Calu3 (cell line): ENCODE results near the gene TAF12. TPM values are rescaled to one million over a fixed set of nuclear protein-coding genes. Genes with fewer than 3 reads are reported as not detected.
"Not testable (repeated sequence)": the region's sequence is repeated elsewhere in the genome, so short reads cannot be mapped to it uniquely, and the experiment has no call there.

Source experiments
- BruUV-seq: library from RNA; stranded (reverse); fragments of 400-500 nt; replicated peaks from 2 replicates; lab custom pipeline; 2021; lab: Mats Ljungman, UMichigan
- CTCF ChIA-PET: fragments of 300-600 bp; sonication (Branson Sonifier 250); formaldehyde crosslinking; loops from one replicate; lab custom pipeline; 2022; ENCODE audit warnings: antibody characterized with exemption; lab: Charles Lee
- DNase-seq: peaks from one replicate; pipeline ENCODE4 v3.0.0; 2022
- H3K27ac Mint-ChIP-seq: one replicate; pipeline ENCODE4 v1.8.0; 2022; ENCODE audit warnings: mixed read lengths; ENCODE audit not compliant: unreplicated experiment
- H3K27me3 Mint-ChIP-seq: one replicate; pipeline ENCODE4 v1.8.0; 2022; ENCODE audit warnings: mixed read lengths; ENCODE audit not compliant: unreplicated experiment
- H3K36me3 Mint-ChIP-seq: one replicate; pipeline ENCODE4 v1.8.0; 2022; ENCODE audit warnings: mild to moderate bottlenecking, moderate library complexity, mixed read lengths; ENCODE audit not compliant: insufficient read depth, unreplicated experiment
- H3K4me1 Mint-ChIP-seq: one replicate; pipeline ENCODE4 v1.8.0; 2022; ENCODE audit warnings: mild to moderate bottlenecking, low read depth, mixed read lengths; ENCODE audit not compliant: unreplicated experiment
- H3K4me3 Mint-ChIP-seq: one replicate; pipeline ENCODE4 v1.8.0; 2022; ENCODE audit warnings: mild to moderate bottlenecking, low read depth, moderate library complexity, mixed read lengths; ENCODE audit not compliant: unreplicated experiment
- H3K9me3 Mint-ChIP-seq: one replicate; pipeline ENCODE4 v1.8.0; 2022; ENCODE audit warnings: low read depth, mixed read lengths; ENCODE audit not compliant: unreplicated experiment
- CTCF ChIP-seq: fragments of 200-600 bp; IDR thresholded peaks from one replicate; pipeline ENCODE4 v1.8.0; 2022; ENCODE audit warnings: antibody characterized with exemption; ENCODE audit not compliant: unreplicated experiment
- intact Hi-C: fragments of 100-400 bp; cut with micrococcal nuclease; formaldehyde crosslinking; loops from one replicate; pipeline ENCODE4 v1.10.0; 2022; ENCODE audit not compliant: unreplicated experiment
- total RNA-seq: library from RNA; stranded (reverse); gene quantifications from 2 replicates; pipeline ENCODE4 v1.2.3, GENCODE V29; 2022

TAF12 gene
- total RNA-seq, 1 experiment from 2014 or later: 21.6 TPM

GRCh38 chr1:28680151-28680550 is 37.3 kb upstream of the TAF12 start:
- no peaks in the 10 kb centered on the region for H3K4me1 Mint-ChIP-seq
- BruUV-seq: no TSS peak

GRCh38 chr1:28675924-28676257 is 33.0 kb upstream of the TAF12 start:
- intact Hi-C loops: no loop called here
- no TSS peak for BruUV-seq
- no peak for TF ChIP-seq CTCF
- Mint-ChIP-seq H3K9me3 (no peaks in the 10 kb centered on the region), H3K27me3 (no peaks in the 10 kb centered on the region), H3K4me3 (no peak overlapping the region), H3K4me1 (no peaks in the 10 kb centered on the region), H3K36me3 (peaks cover 8% of the 10 kb centered on the region), H3K27ac (no peak overlapping the region)
- CTCF ChIA-PET: interaction anchor here (0.5 kb wide), 1 partner anchor 66 kb away, joined by 3 read pairs; no protein-coding TSS in a partner anchor
- no peak for DNase-seq

More at GRCh38 chr1:28680151-28680550, 37.3 kb upstream of the TAF12 start:
- H3K9me3 Mint-ChIP-seq: no peaks in the 10 kb centered on the region
- no peak for TF ChIP-seq CTCF
- intact Hi-C loops: no loop called here
- no peak overlapping the region for H3K27ac Mint-ChIP-seq
- DNase-seq: no peak
- no peak overlapping the region for H3K4me3 Mint-ChIP-seq
- no peaks in the 10 kb centered on the region for H3K27me3 Mint-ChIP-seq
- CTCF ChIA-PET: no interaction called here
- H3K36me3 Mint-ChIP-seq: peaks cover 8% of the 10 kb centered on the region

GRCh38 chr1:28672971-28673370 is 30.1 kb upstream of the TAF12 start:
- H3K9me3 Mint-ChIP-seq, CTCF ChIA-PET, DNase-seq, BruUV-seq, intact Hi-C loops, H3K4me3 Mint-ChIP-seq, H3K27ac Mint-ChIP-seq, H3K27me3 Mint-ChIP-seq, H3K4me1 Mint-ChIP-seq: not testable (repeated sequence)
- peaks cover 18% of the 10 kb centered on the region for H3K36me3 Mint-ChIP-seq

- intact Hi-C loops: no loop called here
- peaks cover 9% of the 10 kb centered on the region for H3K4me1 Mint-ChIP-seq
- H3K4me3 Mint-ChIP-seq: no peak overlapping the region
- no TSS peak for BruUV-seq
- no peaks in the 10 kb centered on the region for H3K9me3 Mint-ChIP-seq
- no peaks in the 10 kb centered on the region for H3K27me3 Mint-ChIP-seq
- no peak for DNase-seq
- no peak overlapping the region for H3K27ac Mint-ChIP-seq
- CTCF ChIA-PET: interaction anchor here (0.6 kb wide), 1 partner anchor 16 kb away, joined by 5 read pairs; no protein-coding TSS in a partner anchor
- TF ChIP-seq CTCF: no peak
- peaks cover 17% of the 10 kb centered on the region for H3K36me3 Mint-ChIP-seq
Observed at GRCh38 chr1:28671254-28671780, 28.4 kb upstream of the TAF12 start.
